Stimulated activated CD4-positive, alpha-beta T cell treated with anti-CD3 and anti-CD28 coated beads, Interleukin-4, amount 100 ng/mL, for 4 hours (primary cell): ENCODE results near the gene PRAMEF1.
"Not testable (repeated sequence)": the region's sequence is repeated elsewhere in the genome, so short reads cannot be mapped to it uniquely, and the experiment has no call there.

Experiments used
- DNase-seq, 2 experiments: peaks; one replicate each; pipeline ENCODE4 v3.0.0-alpha.2; 2020

Gene PRAMEF1

GRCh38 chr1:12791097-12791496 is at the start of gene PRAMEF1:
Gene PRAMEF1, plus strand, starts transcription at chr1:12791397. Its CDS starts 1,831 bp downstream, at chr1:12793228.
- DNase-seq: not testable (repeated sequence)

GRCh38 chr1:12741946-12742345 is 49.3 kb upstream of the PRAMEF1 start:
- DNase-seq: no peak

GRCh38 chr1:12745126-12745991 is 45.8 kb upstream of the PRAMEF1 start:
- no peak for DNase-seq

- DNase-seq: no peak
Measured at GRCh38 chr1:12745992-12746323, 45.2 kb upstream of the PRAMEF1 start, which contains the start of gene CFAP107. Gene CFAP107, plus strand, starts transcription at chr1:12746200. Its CDS starts 231 bp downstream, at chr1:12746431.

- no peak for DNase-seq
Measured at GRCh38 chr1:12748778-12749355, 42.3 kb upstream of the PRAMEF1 start.

GRCh38 chr1:12754738-12755137 is 36.5 kb upstream of the PRAMEF1 start:
- no peak for DNase-seq

- no peak for DNase-seq
Measured at GRCh38 chr1:12756273-12756672, 34.9 kb upstream of the PRAMEF1 start.

- no peak for DNase-seq
Measured at GRCh38 chr1:12756768-12757413, 34.3 kb upstream of the PRAMEF1 start.

GRCh38 chr1:12757836-12758235 is 33.4 kb upstream of the PRAMEF1 start:
- no peak for DNase-seq

- DNase-seq: no peak
Measured at GRCh38 chr1:12760256-12760795, 30.9 kb upstream of the PRAMEF1 start.

- DNase-seq: no peak
Measured at GRCh38 chr1:12761781-12762180, 29.4 kb upstream of the PRAMEF1 start.

- no peak for DNase-seq
Measured at GRCh38 chr1:12762766-12763165, 28.4 kb upstream of the PRAMEF1 start.

- no peak for DNase-seq
Measured at GRCh38 chr1:12763479-12763878, 27.7 kb upstream of the PRAMEF1 start.

GRCh38 chr1:12764016-12764415 is 27.2 kb upstream of the PRAMEF1 start:
- DNase-seq: no peak

- no peak for DNase-seq
Measured at GRCh38 chr1:12769031-12769430, 22.2 kb upstream of the PRAMEF1 start.

- DNase-seq: no peak
Measured at GRCh38 chr1:12769976-12770505, 21.2 kb upstream of the PRAMEF1 start.

GRCh38 chr1:12770620-12771019 is 20.6 kb upstream of the PRAMEF1 start:
- DNase-seq: no peak

GRCh38 chr1:12771186-12771585 is 20.0 kb upstream of the PRAMEF1 start:
- no peak for DNase-seq

- DNase-seq: no peak
Measured at GRCh38 chr1:12772520-12772919, 18.7 kb upstream of the PRAMEF1 start.

- DNase-seq: no peak
Measured at GRCh38 chr1:12773438-12773837, 17.8 kb upstream of the PRAMEF1 start, which contains the start of gene PRAMEF12. Gene PRAMEF12, plus strand, starts transcription at chr1:12773738. Its CDS starts 1,130 bp downstream, at chr1:12774868.

- no peak for DNase-seq
Measured at GRCh38 chr1:12774801-12775345, 16.3 kb upstream of the PRAMEF1 start.

- DNase-seq: no peak
Measured at GRCh38 chr1:12775443-12775842, 15.8 kb upstream of the PRAMEF1 start.
